HG02938 (cell line): ENCODE results near the gene ATP2B1.
"Not testable (repeated sequence)": the region's sequence is repeated elsewhere in the genome, so short reads cannot be mapped to it uniquely, and the experiment has no call there.

Experiments
- ATAC-seq: cut with Tn5 transposase; IDR thresholded peaks from one replicate; pipeline ENCODE4 v1.9.1; 2021; ENCODE audit warnings: mild to moderate bottlenecking, moderate library complexity; ENCODE audit not compliant: unreplicated experiment

The ATP2B1 gene

GRCh38 chr12:89717759-89718523, 9.3 kb upstream of the ATP2B1 start:
- ATAC-seq = no peak

GRCh38 chr12:89712706-89713105, 4.1 kb upstream of the ATP2B1 start:
- ATAC-seq = no peak

- ATAC-seq = no peak
These were observed 2.5 kb upstream of the ATP2B1 start for GRCh38 chr12:89710873-89711750.

- peak; percentile 1 for ATAC-seq
These were observed 1.6 kb upstream of the ATP2B1 start for GRCh38 chr12:89709995-89710872.

- ATAC-seq = peak; percentile 62
These were observed 738 bp upstream of the ATP2B1 start for GRCh38 chr12:89709157-89709994.

GRCh38 chr12:89707703-89708564, 704 bp downstream of the ATP2B1 start:
- ATAC-seq = peak; percentile 1

GRCh38 chr12:89706986-89707702, 1.5 kb downstream of the ATP2B1 start:
- ATAC-seq = no peak

GRCh38 chr12:89706551-89706950, 2.1 kb downstream of the ATP2B1 start:
- ATAC-seq = no peak

GRCh38 chr12:89704457-89704856, 4.2 kb downstream of the ATP2B1 start:
- no peak for ATAC-seq

- no peak for ATAC-seq
These were observed 4.9 kb downstream of the ATP2B1 start for GRCh38 chr12:89703768-89704167.

- no peak for ATAC-seq
These were observed 6.1 kb downstream of the ATP2B1 start for GRCh38 chr12:89702503-89702902.

- ATAC-seq = no peak
These were observed 6.9 kb downstream of the ATP2B1 start for GRCh38 chr12:89701606-89702206.

- no peak for ATAC-seq
These were observed 8.3 kb downstream of the ATP2B1 start for GRCh38 chr12:89700191-89700810.

GRCh38 chr12:89698607-89699006, 10.0 kb downstream of the ATP2B1 start:
- no peak for ATAC-seq

- not testable (repeated sequence) for ATAC-seq
These were observed 10.9 kb downstream of the ATP2B1 start for GRCh38 chr12:89697728-89698127.

GRCh38 chr12:89697296-89697695, 11.3 kb downstream of the ATP2B1 start:
- no peak for ATAC-seq

GRCh38 chr12:89695830-89696229, 12.8 kb downstream of the ATP2B1 start:
- no peak for ATAC-seq

GRCh38 chr12:89695100-89695499, 13.5 kb downstream of the ATP2B1 start:
- ATAC-seq = no peak
